GM15510 (cell line): Measurements from ENCODE around the gene TMEM221.

Source experiments
- POLR2A ChIP-seq: IDR thresholded peaks from 3 replicates; pipeline ENCODE4 v1.6.1; 2011; ENCODE audit warnings: borderline replicate concordance; ENCODE audit not compliant: insufficient read length; ENCODE audit errors: extremely low read depth

TMEM221 gene

GRCh38 chr19:17448131-17448967 is at the start of gene TMEM221:
Gene TMEM221, minus strand, starts transcription at chr19:17448668. Its CDS starts 206 bp downstream, at chr19:17448462.
- no peak for TF ChIP-seq POLR2A

- TF ChIP-seq POLR2A = no peak
These were observed 48.8 kb upstream of the TMEM221 start for GRCh38 chr19:17497149-17497798.

GRCh38 chr19:17496337-17496997 is 48.0 kb upstream of the TMEM221 start:
- TF ChIP-seq POLR2A = no peak

GRCh38 chr19:17495639-17496296 is 47.3 kb upstream of the TMEM221 start:
- TF ChIP-seq POLR2A = no peak

GRCh38 chr19:17491287-17491686 is 42.8 kb upstream of the TMEM221 start:
- no peak for TF ChIP-seq POLR2A

GRCh38 chr19:17490411-17490810 is 41.9 kb upstream of the TMEM221 start:
- TF ChIP-seq POLR2A = no peak

GRCh38 chr19:17489392-17490030 is 41.0 kb upstream of the TMEM221 start:
- no peak for TF ChIP-seq POLR2A

GRCh38 chr19:17488593-17489391 is 40.3 kb upstream of the TMEM221 start:
- no peak for TF ChIP-seq POLR2A

GRCh38 chr19:17487284-17488121 is 39.0 kb upstream of the TMEM221 start:
- TF ChIP-seq POLR2A = no peak

- TF ChIP-seq POLR2A = no peak
These were observed 38.2 kb upstream of the TMEM221 start for GRCh38 chr19:17486545-17487240.

- TF ChIP-seq POLR2A = no peak
These were observed 36.2 kb upstream of the TMEM221 start for GRCh38 chr19:17484520-17485185.

- TF ChIP-seq POLR2A = no peak
These were observed 35.1 kb upstream of the TMEM221 start for GRCh38 chr19:17483605-17484002.

GRCh38 chr19:17482877-17483604 is 34.6 kb upstream of the TMEM221 start:
- no peak for TF ChIP-seq POLR2A
